DMS153 treated with DMSO at 0.1 percent for 48 hours (cell line): Measurements from ENCODE around the gene VAC14.

Experiments
- DNase-seq: peaks from one replicate; lab custom pipeline; 2025; ENCODE audit not compliant: unreplicated experiment; lab: John Stamatoyannopoulos, UW

VAC14 gene

GRCh38 chr16:70786020-70786755 lies 14.8 kb downstream of the VAC14 start:
- DNase-seq = no peak

GRCh38 chr16:70784692-70785555 lies 16.0 kb downstream of the VAC14 start:
- no peak for DNase-seq

GRCh38 chr16:70782237-70782636 lies 18.7 kb downstream of the VAC14 start:
- no peak for DNase-seq

- no peak for DNase-seq
Observed at GRCh38 chr16:70781800-70782199, 19.2 kb downstream of the VAC14 start.

DNA sequence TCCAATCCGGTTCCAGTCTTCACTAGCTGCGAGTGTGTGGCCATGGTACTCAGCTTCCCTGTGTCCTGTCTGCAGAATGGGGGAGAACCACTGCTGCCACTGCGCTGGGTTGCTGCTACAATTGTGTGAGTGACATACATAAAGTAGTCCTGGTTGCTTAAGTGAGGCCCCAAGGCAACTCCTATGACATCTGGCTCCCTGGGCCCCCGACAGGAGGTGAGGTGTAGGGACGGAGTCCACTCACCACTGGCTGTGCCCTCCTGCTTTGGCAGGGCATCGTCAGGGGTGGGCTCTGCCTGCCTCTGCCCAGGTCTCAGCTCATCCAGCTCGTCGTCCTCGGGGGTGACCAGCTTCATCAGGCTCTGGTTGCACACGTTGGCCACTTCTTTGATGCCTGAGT lies 20.4 kb downstream of the VAC14 start:
- no peak for DNase-seq

DNA sequence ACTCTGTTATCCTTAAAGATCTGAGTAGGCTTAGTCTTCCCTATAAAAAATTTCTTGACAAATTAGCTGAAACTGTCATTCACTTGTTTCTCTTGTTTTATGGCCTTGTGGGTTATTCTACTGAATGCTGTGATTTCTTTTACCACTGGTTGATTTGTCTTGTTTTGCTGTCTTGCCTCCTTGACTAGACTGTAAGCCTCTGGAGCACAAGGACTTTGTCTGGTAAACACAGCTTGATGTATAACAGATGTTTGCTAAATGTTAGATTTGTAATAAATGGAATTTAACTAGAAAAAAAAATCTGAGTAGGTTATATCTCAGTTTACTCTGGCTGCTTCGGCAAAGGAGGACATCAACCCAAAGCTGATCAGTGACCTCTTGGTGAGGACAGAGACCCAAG lies 21.6 kb downstream of the VAC14 start:
- DNase-seq = no peak

DNA sequence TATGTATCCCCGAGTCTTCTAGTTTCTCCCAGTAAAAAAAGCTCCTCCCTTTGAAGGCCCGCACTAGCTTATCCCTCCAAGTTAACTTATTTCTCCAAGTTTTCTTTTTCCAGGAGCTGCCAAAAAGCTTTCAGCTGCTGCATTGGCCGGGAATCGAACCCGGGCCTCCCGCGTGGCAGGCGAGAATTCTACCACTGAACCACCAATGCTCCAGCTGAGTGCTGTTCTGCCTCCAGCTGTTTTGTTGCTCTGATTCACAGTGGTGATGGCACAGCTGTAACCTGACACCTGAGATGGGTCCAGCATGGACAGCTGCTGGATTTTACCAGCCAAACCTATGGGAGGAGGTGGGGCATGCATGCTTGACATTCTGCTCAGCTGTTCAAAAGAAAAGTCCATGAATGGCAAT lies 22.1 kb downstream of the VAC14 start:
- DNase-seq = no peak

GRCh38 chr16:70777973-70778406 lies 23.0 kb downstream of the VAC14 start:
- DNase-seq = no peak

GRCh38 chr16:70777496-70777895 lies 23.5 kb downstream of the VAC14 start:
- no peak for DNase-seq

GRCh38 chr16:70775399-70775798 lies 25.6 kb downstream of the VAC14 start:
- no peak for DNase-seq

GRCh38 chr16:70774261-70774660 lies 26.7 kb downstream of the VAC14 start:
- no peak for DNase-seq

GRCh38 chr16:70772493-70772892 lies 28.5 kb downstream of the VAC14 start:
- no peak for DNase-seq

- peak; percentile 11 for DNase-seq
Observed at GRCh38 chr16:70770626-70771552, 30.1 kb downstream of the VAC14 start.

GRCh38 chr16:70770291-70770625 lies 30.7 kb downstream of the VAC14 start:
- no peak for DNase-seq

- DNase-seq = no peak
Observed at GRCh38 chr16:70769761-70770160, 31.2 kb downstream of the VAC14 start.

DNA sequence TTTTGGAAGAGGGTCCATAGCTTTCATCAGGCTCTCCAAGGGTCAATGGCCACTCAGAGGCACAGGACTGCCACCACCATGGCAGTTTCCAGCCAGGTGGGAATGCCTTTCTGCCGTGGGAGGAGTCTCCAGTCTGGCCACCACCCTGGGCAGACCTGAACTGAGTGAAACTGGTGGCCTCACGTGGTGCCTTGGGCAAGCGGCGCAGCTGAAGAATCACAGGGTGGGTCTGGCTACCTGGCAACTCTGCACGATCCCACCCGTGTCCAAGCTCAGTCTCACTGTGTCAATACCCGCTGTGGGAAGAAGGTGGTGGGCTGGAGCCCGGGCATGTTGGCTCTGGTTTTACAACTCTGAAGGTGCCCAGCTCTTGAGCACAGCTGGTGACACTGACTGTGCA lies 31.8 kb downstream of the VAC14 start:
- no peak for DNase-seq

DNA sequence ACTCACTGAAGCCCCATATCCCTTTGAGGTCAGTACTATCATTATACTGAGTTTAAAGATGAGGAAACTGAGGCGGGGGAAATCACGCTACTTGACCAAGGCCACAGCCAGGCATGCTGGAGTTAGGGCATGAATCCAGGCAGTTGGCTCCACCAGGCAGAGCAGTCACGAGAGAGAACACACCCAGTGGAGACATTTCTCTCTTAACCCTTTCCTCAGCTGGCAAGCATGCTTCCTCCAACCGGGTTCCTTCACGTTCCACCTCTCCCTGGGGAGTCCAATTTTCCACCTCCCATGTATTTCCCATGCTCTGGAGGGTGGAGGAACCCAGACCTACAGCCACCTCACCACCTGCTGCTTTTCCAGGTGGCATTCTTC lies 32.8 kb downstream of the VAC14 start:
- no peak for DNase-seq

DNA sequence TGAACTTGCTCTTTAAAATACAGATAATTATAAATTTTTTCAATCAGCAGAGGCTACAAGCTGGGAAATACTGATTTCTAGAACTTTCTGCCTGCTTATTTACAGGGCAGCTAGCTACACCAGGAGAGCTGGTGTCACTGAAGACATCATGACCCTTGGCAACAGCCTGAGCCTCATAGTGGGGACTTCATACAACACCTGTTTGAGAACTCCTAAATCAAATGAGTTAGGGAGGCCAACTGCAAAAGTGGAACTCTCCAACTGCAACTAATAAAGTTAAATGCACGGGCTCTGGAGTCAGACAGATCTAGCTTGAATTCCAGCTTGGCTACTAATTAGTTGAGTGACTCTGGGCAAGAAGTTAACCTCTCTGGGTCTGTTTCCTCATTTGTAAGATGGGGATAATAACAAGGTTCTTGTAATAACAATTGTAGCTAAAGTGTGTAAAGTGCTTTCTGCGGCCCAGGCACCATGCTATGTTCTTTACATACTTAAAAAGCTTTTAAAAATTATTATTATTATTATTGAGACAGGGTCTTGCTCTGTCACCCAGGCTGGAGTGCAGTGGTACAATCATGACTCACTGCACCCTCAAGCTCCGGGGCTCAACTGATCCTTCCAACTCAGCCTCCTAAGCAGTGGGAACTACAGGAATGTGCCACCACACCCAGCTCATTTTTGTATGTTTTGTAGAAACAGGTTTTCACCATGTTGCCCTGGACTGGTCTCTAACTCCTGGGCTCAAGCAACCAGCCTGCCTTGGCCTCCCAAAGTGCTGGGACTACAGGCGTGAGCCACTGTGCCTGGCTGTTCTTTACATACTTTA lies 33.4 kb downstream of the VAC14 start:
- no peak for DNase-seq

DNA sequence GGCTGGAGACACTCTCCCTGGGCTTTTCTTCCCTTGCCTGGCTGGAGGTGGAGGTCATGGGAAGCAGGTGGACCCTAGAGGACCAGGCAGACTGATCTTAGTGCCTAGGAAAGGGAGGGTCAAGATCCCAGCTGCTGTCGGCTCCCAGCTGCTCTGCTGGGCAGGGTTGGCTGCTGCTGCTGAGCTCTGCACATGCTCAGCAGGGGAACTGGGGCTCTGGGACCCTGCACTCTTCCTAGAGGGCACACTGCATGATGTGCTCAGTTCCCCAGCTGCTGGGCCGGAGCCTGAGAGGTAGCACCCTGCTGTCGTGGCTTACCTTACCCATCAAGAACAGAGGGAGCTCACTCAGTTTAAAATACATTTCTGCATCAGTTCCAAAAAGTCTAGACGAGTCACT lies 34.3 kb downstream of the VAC14 start:
- DNase-seq = no peak

DNA sequence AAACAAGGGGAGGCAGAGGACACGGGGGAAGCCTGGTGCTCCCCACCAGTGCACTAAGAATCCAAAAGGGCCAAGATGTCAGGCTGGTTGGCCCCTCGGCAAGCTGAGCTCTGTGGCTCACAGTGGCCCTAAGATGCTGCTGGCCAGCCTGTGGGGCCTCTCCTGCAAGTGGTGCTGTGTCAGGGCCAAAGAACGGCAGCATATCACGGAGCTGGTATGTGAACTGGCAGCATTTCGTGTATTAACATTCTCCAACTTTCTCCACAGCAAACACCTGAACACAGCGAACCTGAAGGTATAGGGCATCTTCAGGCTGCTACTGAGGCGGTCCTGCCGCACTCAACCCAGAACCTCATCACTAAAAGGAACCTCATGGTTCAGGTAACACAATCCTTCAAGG lies 34.8 kb downstream of the VAC14 start:
- DNase-seq = no peak

- no peak for DNase-seq
Observed at GRCh38 chr16:70765491-70765890, 35.5 kb downstream of the VAC14 start.
